Muscle layer of duodenum (tissue), 2 donors: Measurements from ENCODE around the gene ARPC4.

Experiments
- H3K27ac ChIP-seq: one replicate; pipeline ENCODE4 v1.7.0; 2013; ENCODE audit warnings: mild to moderate bottlenecking, low read length
- H3K27me3 ChIP-seq: one replicate; pipeline ENCODE4 v1.7.0; 2013; ENCODE audit warnings: low read depth, mild to moderate bottlenecking, control low read depth, low read length
- H3K36me3 ChIP-seq, 2 donors: one replicate each; pipeline ENCODE4 v1.7.0; 2013; ENCODE audit warnings: low read length in 2 of 2, control low read depth in 1 of 2, mild to moderate bottlenecking in 1 of 2; ENCODE audit not compliant: insufficient read depth in 2 of 2, control insufficient read depth in 1 of 2
- H3K4me1 ChIP-seq, 2 donors: one replicate each; pipeline ENCODE4 v1.7.0; 2013; ENCODE audit warnings: low read length in 2 of 2, mild to moderate bottlenecking in 2 of 2, control low read depth in 1 of 2, moderate library complexity in 1 of 2; ENCODE audit not compliant: insufficient read depth in 2 of 2, control insufficient read depth in 1 of 2
- H3K4me3 ChIP-seq, 2 donors: one replicate each; pipeline ENCODE4 v1.7.0; 2013; ENCODE audit warnings: low read length in 2 of 2, low read depth in 1 of 2, mild to moderate bottlenecking in 1 of 2
- H3K9me3 ChIP-seq, 2 donors: one replicate each; pipeline ENCODE4 v1.7.0; 2013; ENCODE audit warnings: low read length in 2 of 2, control low read depth in 1 of 2, mild to moderate bottlenecking in 1 of 2; ENCODE audit not compliant: control insufficient read depth in 1 of 2
- donor health status: healthy.

Gene ARPC4

GRCh38 chr3:9782770-9783169 is 10.1 kb upstream of the ARPC4 start:
- H3K27me3 ChIP-seq, result no peaks in the 10 kb centered on the region
- H3K4me3 ChIP-seq, result no peak overlapping the region
- H3K27ac ChIP-seq, result no peak overlapping the region
- H3K36me3 ChIP-seq, result peaks cover 46 to 78% of the 10 kb centered on the region in 2 donors
- no peaks in the 10 kb centered on the region for H3K9me3 ChIP-seq
- peaks cover 12 to 20% of the 10 kb centered on the region in 2 donors for H3K4me1 ChIP-seq

GRCh38 chr3:9783954-9784353 is 8.9 kb upstream of the ARPC4 start:
- Histone ChIP-seq H3K9me3 (no peaks in the 10 kb centered on the region), H3K27me3 (no peaks in the 10 kb centered on the region), H3K27ac (no peak overlapping the region), H3K36me3 (peaks cover 48 to 82% of the 10 kb centered on the region in 2 donors), H3K4me1 (peaks cover 4 to 15% of the 10 kb centered on the region in 2 donors), H3K4me3 (no peak overlapping the region)

GRCh38 chr3:9784965-9785364 is 7.9 kb upstream of the ARPC4 start:
- Histone ChIP-seq H3K4me3 (no peak overlapping the region), H3K9me3 (no peaks in the 10 kb centered on the region), H3K27me3 (no peaks in the 10 kb centered on the region), H3K27ac (no peak overlapping the region), H3K36me3 (peaks cover 54 to 84% of the 10 kb centered on the region in 2 donors), H3K4me1 (peaks cover 0 to 5% of the 10 kb centered on the region in 2 donors)

- Histone ChIP-seq H3K4me1 (peaks cover 0 to under 1% of the 10 kb centered on the region in 2 donors), H3K27ac (no peak overlapping the region), H3K27me3 (no peaks in the 10 kb centered on the region), H3K9me3 (no peaks in the 10 kb centered on the region), H3K4me3 (no peak overlapping the region), H3K36me3 (peaks cover 59 to 81% of the 10 kb centered on the region in 2 donors)
Measured at GRCh38 chr3:9785602-9786001, 7.3 kb upstream of the ARPC4 start.

GRCh38 chr3:9786209-9786739 is 6.6 kb upstream of the ARPC4 start:
- Histone ChIP-seq H3K4me1 (peaks cover 0 to 7% of the 10 kb centered on the region in 2 donors), H3K27ac (no peak overlapping the region)

GRCh38 chr3:9786825-9787669 is 5.8 kb upstream of the ARPC4 start:
- Histone ChIP-seq H3K27ac (no peak overlapping the region), H3K36me3 (peaks cover 58 to 70% of the 10 kb centered on the region in 2 donors), H3K4me1 (peaks cover 5 to 13% of the 10 kb centered on the region in 2 donors), H3K27me3 (no peaks in the 10 kb centered on the region), H3K4me3 (no peak overlapping the region), H3K9me3 (no peaks in the 10 kb centered on the region)

More at GRCh38 chr3:9786209-9786739, 6.6 kb upstream of the ARPC4 start:
- Histone ChIP-seq H3K4me3 (no peak overlapping the region), H3K36me3 (peaks cover 59 to 78% of the 10 kb centered on the region in 2 donors), H3K9me3 (no peaks in the 10 kb centered on the region), H3K27me3 (no peaks in the 10 kb centered on the region)

GRCh38 chr3:9787714-9788113 is 5.2 kb upstream of the ARPC4 start:
- Histone ChIP-seq H3K4me1 (peaks cover 5 to 13% of the 10 kb centered on the region in 2 donors), H3K36me3 (peaks cover 51 to 64% of the 10 kb centered on the region in 2 donors), H3K9me3 (no peaks in the 10 kb centered on the region), H3K4me3 (no peak overlapping the region), H3K27me3 (no peaks in the 10 kb centered on the region), H3K27ac (no peak overlapping the region)

- Histone ChIP-seq H3K27me3 (no peaks in the 10 kb centered on the region), H3K27ac (peak overlapping the region; percentile 97), H3K9me3 (no peaks in the 10 kb centered on the region), H3K36me3 (peaks cover 30 to 38% of the 10 kb centered on the region in 2 donors), H3K4me3 (no peak overlapping the region), H3K4me1 (peaks cover 5 to 38% of the 10 kb centered on the region in 2 donors)
Measured at GRCh38 chr3:9791127-9791526, 1.8 kb upstream of the ARPC4 start.

GRCh38 chr3:9791790-9792404 is 985 bp upstream of the ARPC4 start:
- peak overlapping the region; percentile 97 for H3K27ac ChIP-seq
- peak overlapping the region; percentile 97 to 98 for H3K4me3 ChIP-seq
- H3K27me3 ChIP-seq, result no peaks in the 10 kb centered on the region
- no peaks in the 10 kb centered on the region for H3K9me3 ChIP-seq
- peaks cover 5 to 41% of the 10 kb centered on the region in 2 donors for H3K4me1 ChIP-seq
- peaks cover 24 to 31% of the 10 kb centered on the region in 2 donors for H3K36me3 ChIP-seq

GRCh38 chr3:9793161-9793781 is 389 bp downstream of the ARPC4 start:
- peak overlapping the region; percentile 97 for H3K27ac ChIP-seq
- peak overlapping the region; percentile 97 to 98 for H3K4me3 ChIP-seq
- peaks cover 5 to 41% of the 10 kb centered on the region in 2 donors for H3K4me1 ChIP-seq
- H3K36me3 ChIP-seq, result peaks cover 28 to 33% of the 10 kb centered on the region in 2 donors
- no peaks in the 10 kb centered on the region for H3K9me3 ChIP-seq
- no peaks in the 10 kb centered on the region for H3K27me3 ChIP-seq

GRCh38 chr3:9794400-9794799 is 1.5 kb downstream of the ARPC4 start:
- no peak overlapping the region for H3K4me3 ChIP-seq
- peaks cover 5 to 41% of the 10 kb centered on the region in 2 donors for H3K4me1 ChIP-seq
- H3K27ac ChIP-seq, result no peak overlapping the region
- H3K36me3 ChIP-seq, result peaks cover 29 to 36% of the 10 kb centered on the region in 2 donors
- no peaks in the 10 kb centered on the region for H3K9me3 ChIP-seq
- H3K27me3 ChIP-seq, result no peaks in the 10 kb centered on the region
